K562 (cell line): ENCODE measurements around the gene AQP1. TPM values are rescaled to one million over a fixed set of nuclear protein-coding genes. Genes with fewer than 3 reads are reported as not detected.

Experiments used
- BRF1 ChIP-seq: IDR thresholded peaks from 3 replicates; pipeline ENCODE4 v1.6.1; 2011; ENCODE audit warnings: borderline replicate concordance, mild to moderate bottlenecking; ENCODE audit not compliant: insufficient read length; ENCODE audit errors: extremely low read depth
- CXXC5 ChIP-seq: fragments of 250-450 bp; sonication (Bioruptor Pico); IDR thresholded peaks from 2 replicates; pipeline ENCODE4 v1.8.0; 2022; ENCODE audit warnings: inconsistent platforms, mild to moderate bottlenecking, moderate library complexity
- E2F1 ChIP-seq: sonication (generic); formaldehyde crosslinking; IDR thresholded peaks from 2 replicates; pipeline ENCODE4 v1.8.1; 2023; ENCODE audit warnings: mild to moderate bottlenecking, missing genetic modification reagents, moderate library complexity
- ELF4 ChIP-seq: fragments of 450-650 bp; formaldehyde crosslinking; IDR thresholded peaks from 2 replicates; pipeline ENCODE4 v1.4.0; 2022; ENCODE audit warnings: missing genetic modification characterization
- EWSR1 ChIP-seq: fragments of 450-650 bp; IDR thresholded peaks from 2 replicates; pipeline ENCODE4 v1.6.1; 2018; ENCODE audit warnings: borderline replicate concordance, mild to moderate bottlenecking, low read depth, moderate library complexity; ENCODE audit not compliant: partially characterized antibody
- GTF2F1 ChIP-seq: IDR thresholded peaks from 2 replicates; pipeline ENCODE4 v1.6.1; 2011; ENCODE audit warnings: low read depth, low read length, improper control_type of control experiment
- HEY1 ChIP-seq: fragments of 250-450 bp; sonication (Bioruptor Pico); IDR thresholded peaks from 2 replicates; pipeline ENCODE4 v1.5.0; 2020; ENCODE audit warnings: mild to moderate bottlenecking, moderate library complexity, borderline replicate concordance
- HLTF ChIP-seq: fragments of 450-650 bp; IDR thresholded peaks from 2 replicates; pipeline ENCODE4 v1.6.1; 2016
- HNRNPLL ChIP-seq: fragments of 200-400 bp; formaldehyde crosslinking; IDR thresholded peaks from 2 replicates; pipeline ENCODE4 v1.6.1; 2017; ENCODE audit warnings: low read length, low read depth, mild to moderate bottlenecking; ENCODE audit not compliant: poor library complexity, severe bottlenecking
- HSF4 ChIP-seq: fragments of 250-450 bp; sonication (Bioruptor Pico); IDR thresholded peaks from 2 replicates; pipeline ENCODE4 v2.1.2; 2022; ENCODE audit warnings: mild to moderate bottlenecking, moderate library complexity, borderline replicate concordance
- LARP7 ChIP-seq: fragments of 450-650 bp; IDR thresholded peaks from 2 replicates; pipeline ENCODE4 v1.6.1; 2016
- LCOR ChIP-seq: sonication (generic); formaldehyde crosslinking; IDR thresholded peaks from 2 replicates; pipeline ENCODE4 v1.8.0; 2022; ENCODE audit warnings: mild to moderate bottlenecking, missing genetic modification reagents
- MAZ ChIP-seq, 2 experiments: fragments of 450-650 bp in 1 of 2; sonication (generic) in 1 of 2; formaldehyde crosslinking; IDR thresholded peaks in 1 of 2; conservative IDR thresholded peaks in 1 of 2; 2 replicates each; pipeline versions ENCODE4 v1.4.0 to v1.5.0; 2020; ENCODE audit warnings: mild to moderate bottlenecking in 1 of 2, missing genetic modification reagents in 1 of 2
- NR1H2 ChIP-seq: sonication (generic); formaldehyde crosslinking; IDR thresholded peaks from 2 replicates; pipeline ENCODE4 v1.4.0; 2020; ENCODE audit warnings: mild to moderate bottlenecking, missing genetic modification reagents
- PRPF4 ChIP-seq: fragments of 200-400 bp; formaldehyde crosslinking; IDR thresholded peaks from one replicate; pipeline ENCODE4 v1.6.1; 2017; ENCODE audit warnings: low read length, low read depth, mild to moderate bottlenecking; ENCODE audit not compliant: insufficient read depth, poor library complexity, severe bottlenecking
- RUNX1 ChIP-seq: sonication (generic); IDR thresholded peaks from 2 replicates; pipeline ENCODE4 v1.6.1; 2016; ENCODE audit warnings: antibody characterized with exemption, low read depth
- SREBF1 ChIP-seq: fragments of 150-350 bp; IDR thresholded peaks from 2 replicates; pipeline ENCODE4 v1.6.1; 2014; ENCODE audit warnings: antibody characterized with exemption, low read depth, low read length, borderline replicate concordance
- ZBTB8A ChIP-seq: fragments of 450-650 bp; IDR thresholded peaks from 2 replicates; pipeline ENCODE4 v1.6.1; 2018; ENCODE audit warnings: mild to moderate bottlenecking, moderate library complexity; ENCODE audit not compliant: partially characterized antibody
- ZNF12 ChIP-seq: sonication (generic); formaldehyde crosslinking; IDR thresholded peaks from 2 replicates; pipeline ENCODE4 v1.4.0; 2020; ENCODE audit warnings: mild to moderate bottlenecking, missing genetic modification reagents
- ZNF24 ChIP-seq: fragments of 450-650 bp; IDR thresholded peaks from 2 replicates; pipeline ENCODE4 v1.6.1; 2016
- ZNF263 ChIP-seq: sonication (generic); formaldehyde crosslinking; IDR thresholded peaks from 2 replicates; pipeline ENCODE4 v1.8.0; 2022; ENCODE audit warnings: mild to moderate bottlenecking, missing genetic modification reagents, borderline replicate concordance
- ZNF274 ChIP-seq: IDR thresholded peaks from 2 replicates; pipeline ENCODE4 v1.6.1; 2011; ENCODE audit warnings: low read depth, mild to moderate bottlenecking, low read length, moderate library complexity, borderline replicate concordance
- ZZZ3 ChIP-seq: fragments of 450-650 bp; IDR thresholded peaks from 2 replicates; pipeline ENCODE4 v1.6.1; 2016; ENCODE audit warnings: antibody characterized with exemption, mild to moderate bottlenecking, moderate library complexity
- polyA plus RNA-seq, 8 experiments: library from polyadenylated mRNA; depleted of rRNA in 4 of 8; stranded (reverse) in 5 of 8; unstranded in 3 of 8; fragments of >200 nt; fragmentation: Nextera tagmentation in 2 of 8; fragmentation: Illumina TruSeq in 1 of 8; extraction: Ambion mirVana in 2 of 8; extraction: Trizol in 1 of 8; gene quantifications; 2 replicates each; pipeline versions ENCODE4 v1.2.1 to v1.2.3, GENCODE V29; 2011 to 2014; ENCODE audit warnings: inconsistent platforms in 1 of 8, missing spikeins in 1 of 8
- total RNA-seq, 7 experiments: library from RNA; depleted of rRNA in 6 of 7; stranded (reverse); fragments of >200 nt in 6 of 7; fragmentation: Illumina TruSeq in 2 of 7; extraction: Trizol in 2 of 7; gene quantifications; 2 replicates each; pipeline versions ENCODE4 v1.2.1 to v1.2.3, GENCODE V29; 2011 to 2021; ENCODE audit warnings: low replicate concordance in 1 of 7
- TF ChIP-seq, protein P1 (sequence below): fragments of 250-450 bp; sonication (Bioruptor Pico); IDR thresholded peaks from 2 replicates; pipeline ENCODE4 v1.9.0; 2021; ENCODE audit warnings: mild to moderate bottlenecking
- TF ChIP-seq, protein P2 (sequence below): fragments of 250-450 bp; sonication (Bioruptor Pico); IDR thresholded peaks from 2 replicates; pipeline ENCODE4 v1.8.0; 2021; ENCODE audit warnings: mild to moderate bottlenecking, moderate library complexity
- TF ChIP-seq, protein P3 (sequence below): sonication (generic); formaldehyde crosslinking; IDR thresholded peaks from 2 replicates; pipeline ENCODE4 v1.9.0; 2022; ENCODE audit warnings: mild to moderate bottlenecking, missing genetic modification reagents

AQP1 gene
- total and polyA plus RNA-seq, 9 of the 15 experiments (the other 6 are each of a cell fraction or from before 2014, with no cell fraction given) = 0.18 to 12.6 (median 4.1) TPM

DNA sequence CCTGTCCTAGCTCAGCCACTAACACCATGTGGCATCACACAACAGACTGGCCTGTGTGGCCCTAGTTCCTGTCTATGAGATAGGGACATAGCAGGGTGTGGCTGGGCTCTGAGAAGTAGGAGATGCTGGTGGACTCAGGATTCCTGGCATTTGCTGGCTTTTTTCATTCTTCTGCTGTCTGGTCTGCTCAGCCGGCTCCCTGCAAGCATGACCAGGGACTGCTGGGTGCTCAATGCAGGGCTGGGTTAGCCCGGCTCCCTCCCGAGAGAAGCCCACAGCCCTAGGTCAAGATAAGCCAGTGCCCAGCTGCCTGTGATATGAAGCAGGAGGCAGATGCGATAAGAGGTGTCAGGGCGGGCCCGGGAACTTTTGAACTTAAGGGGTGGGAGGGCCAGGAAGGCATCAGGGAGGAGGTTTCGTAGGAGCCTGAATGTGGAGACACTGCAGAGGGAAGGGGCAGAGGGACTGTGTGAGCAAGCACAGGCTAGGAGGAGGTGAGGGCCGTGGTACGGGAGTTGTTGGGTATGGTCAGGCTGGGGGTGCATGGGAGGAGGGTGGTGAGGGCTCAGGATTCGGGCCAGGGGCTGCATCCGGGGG, 3.5 kb downstream of the AQP1 start (continued):
- TF ChIP-seq ZZZ3 (no peak), BRF1 (no peak), ZNF12 (CRISPR knock-in tag) (no peak), EWSR1 (no peak), HSF4 (CRISPR knock-in tag) (no peak), HNRNPLL (no peak), LARP7 (peak; percentile 43; the same call in 1 of the 2 replicates), HEY1 (CRISPR knock-in tag) (peak; percentile 41; the same call in 1 of the 2 replicates), CXXC5 (peak; percentile 81), E2F1 (CRISPR knock-in tag) (0 out of 2 replicates have a peak, but pooled peaks have one; percentile 38), HLTF (peak; percentile 90), ELF4 (CRISPR knock-in tag) (peak; percentile 64; the same call in 1 of the 2 replicates), ZNF24 (no peak), LCOR (peak; percentile 75; the same call in 1 of the 2 replicates), NR1H2 (CRISPR knock-in tag) (no peak), ZBTB8A (no peak), MAZ (CRISPR knock-in tag; conservative IDR thresholded peaks at IDR 0.05 in 1 of 2, IDR thresholded peaks at IDR 0.05 in 1 of 2) (peak; percentile 25 to 95; a peak in 2 of 4 replicates), ZNF263 (CRISPR knock-in tag) (no peak; the same call in 1 of the 2 replicates), ZNF274 (peak; percentile 34; the same call in 1 of the 2 replicates), PRPF4 (no peak), RUNX1 (peak; percentile 86; the same call in 1 of the 2 replicates), GTF2F1 (no peak), SREBF1 (no peak)
- TF ChIP-seq, protein P1, sequence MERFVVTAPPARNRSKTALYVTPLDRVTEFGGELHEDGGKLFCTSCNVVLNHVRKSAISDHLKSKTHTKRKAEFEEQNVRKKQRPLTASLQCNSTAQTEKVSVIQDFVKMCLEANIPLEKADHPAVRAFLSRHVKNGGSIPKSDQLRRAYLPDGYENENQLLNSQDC (CRISPR knock-in tag) = peak; percentile 27; the same call in 1 of the 2 replicates
- TF ChIP-seq, protein P2, sequence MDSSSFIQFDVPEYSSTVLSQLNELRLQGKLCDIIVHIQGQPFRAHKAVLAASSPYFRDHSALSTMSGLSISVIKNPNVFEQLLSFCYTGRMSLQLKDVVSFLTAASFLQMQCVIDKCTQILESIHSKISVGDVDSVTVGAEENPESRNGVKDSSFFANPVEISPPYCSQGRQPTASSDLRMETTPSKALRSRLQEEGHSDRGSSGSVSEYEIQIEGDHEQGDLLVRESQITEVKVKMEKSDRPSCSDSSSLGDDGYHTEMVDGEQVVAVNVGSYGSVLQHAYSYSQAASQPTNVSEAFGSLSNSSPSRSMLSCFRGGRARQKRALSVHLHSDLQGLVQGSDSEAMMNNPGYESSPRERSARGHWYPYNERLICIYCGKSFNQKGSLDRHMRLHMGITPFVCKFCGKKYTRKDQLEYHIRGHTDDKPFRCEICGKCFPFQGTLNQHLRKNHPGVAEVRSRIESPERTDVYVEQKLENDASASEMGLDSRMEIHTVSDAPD (CRISPR knock-in tag) = no peak
- TF ChIP-seq, protein P3, sequence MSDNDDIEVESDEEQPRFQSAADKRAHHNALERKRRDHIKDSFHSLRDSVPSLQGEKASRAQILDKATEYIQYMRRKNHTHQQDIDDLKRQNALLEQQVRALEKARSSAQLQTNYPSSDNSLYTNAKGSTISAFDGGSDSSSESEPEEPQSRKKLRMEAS (CRISPR knock-in tag) = no peak
